GM06990 (cell line): ENCODE measurements around the gene JAGN1.

Source experiments
- DNase-seq: peaks from one replicate; pipeline ENCODE4 v3.0.0-alpha.2; 2011; ENCODE audit not compliant: insufficient read length; ENCODE audit errors: extremely low read depth
- H3K27me3 ChIP-seq: replicated peaks from 2 replicates; pipeline ENCODE4 v1.6.0; 2011; ENCODE audit warnings: low read length; ENCODE audit not compliant: control insufficient read depth, insufficient read depth
- H3K36me3 ChIP-seq: 2 replicates; pipeline ENCODE4 v1.5.1; 2011; ENCODE audit warnings: low read length; ENCODE audit not compliant: control insufficient read depth, insufficient read depth
- H3K4me3 ChIP-seq: replicated peaks from 2 replicates; pipeline ENCODE4 v1.5.1; 2011; ENCODE audit warnings: low read depth, mild to moderate bottlenecking, control low read depth, low read length
- CTCF ChIP-seq: IDR thresholded peaks from 2 replicates; pipeline ENCODE4 v1.5.1; 2011; ENCODE audit warnings: low read length, control low read depth, mild to moderate bottlenecking, inconsistent platforms; ENCODE audit not compliant: insufficient read depth, poor library complexity, severe bottlenecking

The JAGN1 gene

GRCh38 chr3:9901967-9902366, 11.6 kb downstream of the JAGN1 start:
- TF ChIP-seq CTCF: no peak
- no peak overlapping the region for H3K4me3 ChIP-seq

DNA sequence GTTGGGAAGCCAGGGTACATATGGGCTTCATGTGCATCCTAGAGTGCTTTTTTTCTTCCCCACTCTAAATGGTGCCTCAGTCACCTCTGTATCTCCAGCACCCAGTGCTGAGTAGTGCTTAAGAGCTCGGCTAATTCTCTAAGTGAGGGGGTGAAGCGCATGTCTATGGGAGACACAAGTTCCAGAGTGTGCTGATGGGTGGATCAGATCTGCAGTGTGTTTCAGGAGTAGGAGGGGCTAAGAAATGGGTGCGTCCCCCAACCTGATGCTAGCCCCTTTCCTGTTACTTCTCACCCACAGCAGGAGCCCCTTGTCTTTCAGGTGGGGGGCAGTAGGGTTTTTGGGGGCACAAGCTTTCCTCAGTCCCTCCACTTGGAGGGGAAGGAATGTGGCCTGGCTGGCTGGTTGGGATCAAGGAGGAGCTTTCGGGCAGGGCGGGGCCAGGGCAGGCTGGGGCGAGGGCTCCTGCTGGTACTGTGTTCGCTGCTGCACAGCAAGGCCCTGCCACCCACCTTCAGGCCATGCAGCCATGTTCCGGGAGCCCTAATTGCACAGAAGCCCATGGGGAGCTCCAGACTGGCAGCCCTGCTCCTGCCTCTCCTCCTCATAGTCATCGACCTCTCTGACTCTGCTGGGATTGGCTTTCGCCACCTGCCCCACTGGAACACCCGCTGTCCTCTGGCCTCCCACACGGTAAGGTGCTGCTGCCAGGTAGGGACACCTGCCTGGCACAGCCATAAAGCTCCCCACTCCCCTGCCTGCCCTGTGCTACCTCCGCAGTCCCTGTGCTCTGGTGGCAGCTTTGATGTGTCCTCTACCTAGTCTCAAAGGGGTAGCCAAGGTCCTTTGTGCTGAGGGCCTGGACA, 12.2 kb downstream of the JAGN1 start, which contains the start of gene IL17RE:
IL17RE (plus strand) TSS at position 477 of the 866 bp plus-strand sequence; CDS start at position 562, 85 bp downstream.
- DNase-seq: no peak
- Histone ChIP-seq H3K36me3 (no peaks in the 10 kb centered on the region; the same call in 1 of the 2 replicates), H3K27me3 (no peaks in the 10 kb centered on the region), H3K4me3 (no peak within 1 kb of the TSS)
- TF ChIP-seq CTCF: no peak

More at GRCh38 chr3:9901967-9902366, 11.6 kb downstream of the JAGN1 start:
- Histone ChIP-seq H3K36me3 (no peaks in the 10 kb centered on the region; the same call in 1 of the 2 replicates), H3K27me3 (no peaks in the 10 kb centered on the region)
- no peak for DNase-seq

DNA sequence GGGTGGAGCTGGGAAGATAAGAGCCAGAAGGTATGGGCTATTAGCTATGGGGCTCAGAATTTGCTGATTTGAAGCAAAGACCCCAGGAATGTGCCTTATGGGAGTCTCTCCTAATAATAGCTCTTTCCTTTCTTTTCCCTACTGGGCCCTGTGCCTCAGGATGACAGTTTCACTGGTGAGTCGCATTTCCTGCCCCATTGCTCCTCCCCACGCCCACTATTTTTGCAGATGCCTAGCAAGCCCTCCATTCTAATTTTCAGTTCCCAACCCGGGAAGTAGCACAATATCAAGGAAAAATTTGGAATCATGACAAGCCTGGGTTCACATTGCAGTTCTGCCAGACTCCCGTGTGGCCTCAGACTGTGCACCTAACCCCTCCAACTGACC, 12.8 kb downstream of the JAGN1 start:
- DNase-seq: no peak
- no peak overlapping the region for H3K4me3 ChIP-seq
- no peaks in the 10 kb centered on the region; the same call in 1 of the 2 replicates for H3K36me3 ChIP-seq
- no peak for TF ChIP-seq CTCF
- no peaks in the 10 kb centered on the region for H3K27me3 ChIP-seq

DNA sequence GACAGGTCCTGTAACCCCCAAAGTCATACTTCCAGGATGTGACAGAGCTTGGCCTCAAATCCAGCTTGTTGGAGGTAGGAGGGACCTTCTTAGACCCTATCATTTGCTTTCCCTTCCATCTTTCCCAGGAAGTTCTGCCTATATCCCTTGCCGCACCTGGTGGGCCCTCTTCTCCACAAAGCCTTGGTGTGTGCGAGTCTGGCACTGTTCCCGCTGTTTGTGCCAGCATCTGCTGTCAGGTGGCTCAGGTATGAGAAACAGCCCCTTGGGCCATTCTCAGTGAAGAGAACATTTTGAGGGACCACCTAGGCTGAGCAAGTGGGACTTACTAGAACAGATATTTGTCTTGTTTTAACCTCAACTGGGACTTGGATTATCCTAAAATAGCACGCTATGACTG, 13.5 kb downstream of the JAGN1 start:
- TF ChIP-seq CTCF: no peak
- Histone ChIP-seq H3K4me3 (no peak overlapping the region), H3K36me3 (no peaks in the 10 kb centered on the region), H3K27me3 (no peaks in the 10 kb centered on the region)
- DNase-seq: no peak

- TF ChIP-seq CTCF: no peak
- Histone ChIP-seq H3K36me3 (no peaks in the 10 kb centered on the region), H3K27me3 (no peaks in the 10 kb centered on the region), H3K4me3 (no peak overlapping the region)
- no peak for DNase-seq
These were observed 16.1 kb downstream of the JAGN1 start for GRCh38 chr3:9906480-9906879.

DNA sequence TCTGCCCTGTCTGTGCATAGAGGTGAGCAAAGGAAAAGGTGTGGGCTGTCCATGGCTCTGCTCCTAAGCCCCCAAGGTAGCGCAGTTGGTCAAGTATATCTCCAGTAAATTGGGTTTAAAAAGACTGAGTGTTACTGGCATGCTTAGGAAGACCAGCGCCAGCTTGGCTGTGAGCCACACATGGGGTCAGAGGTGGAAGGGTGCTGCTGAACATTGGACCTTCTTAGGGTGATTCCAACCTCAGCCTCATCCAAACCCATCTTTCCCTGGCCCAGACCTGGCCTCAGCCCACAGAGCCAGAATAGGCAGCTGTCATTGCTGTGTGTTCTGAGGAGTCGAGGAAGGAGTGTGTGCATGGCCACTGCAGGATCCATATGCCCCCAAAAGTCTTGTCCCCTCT, 17.9 kb downstream of the JAGN1 start:
- no peak for TF ChIP-seq CTCF
- no peak overlapping the region for H3K4me3 ChIP-seq

More for the DNA sequence above, 17.9 kb downstream of the JAGN1 start:
- no peak for DNase-seq
- Histone ChIP-seq H3K27me3 (no peaks in the 10 kb centered on the region), H3K36me3 (no peaks in the 10 kb centered on the region)
